Measurements from ENCODE around the gene NLRX1.
"Not testable (repeated sequence)": the region's sequence is repeated elsewhere in the genome, so short reads cannot be mapped to it uniquely, and the experiment has no call there.

NLRX1 gene

DNA sequence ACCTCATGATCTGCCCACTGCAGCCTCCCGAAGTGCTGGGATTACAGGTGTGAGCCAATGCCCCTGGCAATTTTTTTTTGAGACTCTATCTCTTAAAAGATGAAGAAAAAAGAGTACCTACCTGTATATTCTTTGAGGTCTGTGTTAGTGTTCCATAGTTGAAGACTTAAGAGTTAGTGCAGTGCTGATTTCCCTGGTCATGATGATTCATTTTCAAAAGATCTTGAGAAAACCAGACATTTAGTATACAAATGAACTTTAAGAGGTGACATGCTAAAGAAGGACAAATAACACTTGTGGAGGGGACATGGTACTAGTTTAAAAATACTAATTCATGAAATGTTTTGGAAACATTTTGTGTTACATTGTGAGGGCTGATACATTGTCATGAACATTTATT is 55.3 kb downstream of the NLRX1 start:
- H3K27ac ChIP-seq (ENCODE audit: low read depth, low read length) = no peak overlapping the region

DNA sequence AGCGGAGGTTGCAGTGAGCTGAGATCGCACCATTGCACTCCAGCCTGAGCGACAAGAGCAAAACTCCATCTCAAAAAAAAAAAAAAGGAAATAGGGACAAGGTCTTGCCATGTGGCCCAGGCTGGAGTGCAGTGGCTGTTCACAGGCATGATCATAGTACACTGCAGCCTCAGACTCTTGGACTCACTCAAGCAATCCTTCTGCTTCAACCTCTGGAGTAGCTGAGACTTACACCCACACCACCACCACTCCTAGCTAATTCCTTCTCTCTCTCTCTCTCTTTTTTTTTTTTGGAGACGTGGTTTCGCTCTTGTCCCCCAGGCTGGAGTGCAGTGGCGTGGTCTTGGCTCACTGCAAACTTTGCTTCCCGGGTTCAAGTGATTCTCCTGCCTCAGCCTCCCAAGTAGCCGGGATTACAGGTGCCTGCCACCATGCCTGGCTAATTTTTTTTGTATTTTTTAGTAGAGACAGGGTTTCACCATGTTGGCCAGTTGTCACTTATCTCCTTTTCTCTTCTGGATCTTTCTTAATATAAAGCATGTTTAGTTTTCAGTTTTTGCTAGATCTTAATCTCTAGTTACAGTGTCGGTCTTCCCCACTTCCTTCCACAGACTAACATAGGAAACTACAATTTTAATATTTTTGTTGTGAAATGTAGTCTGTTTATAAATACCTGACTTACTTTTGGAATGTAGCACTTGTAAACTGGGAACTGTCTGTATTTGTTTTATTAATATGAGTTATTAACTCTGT is 60.2 kb downstream of the NLRX1 start:
- peaks cover 7 to 13% (median 10%) of the 10 kb centered on the region in 5 donors for H3K36me3 ChIP-seq (ENCODE audit: control insufficient read depth in 5 of 5, insufficient read depth in 5 of 5, low read length in 5 of 5)
- not testable (repeated sequence) for H3K27ac ChIP-seq (ENCODE audit: low read depth, low read length); H3K9ac ChIP-seq (ENCODE audit: low read length in 5 of 5); H3K9me3 ChIP-seq (ENCODE audit: control insufficient read depth in 5 of 5, low read length in 5 of 5); H3K4me3 ChIP-seq (ENCODE audit: low read depth in 1 of 5, low read length in 5 of 5); H3K27me3 ChIP-seq (ENCODE audit: control insufficient read depth in 5 of 5, insufficient read depth in 4 of 5, low read length in 5 of 5); H3K4me1 ChIP-seq (ENCODE audit: control insufficient read depth in 5 of 5, insufficient read depth in 5 of 5, low read length in 5 of 5)

More for the DNA sequence above, 55.3 kb downstream of the NLRX1 start:
- no peaks in the 10 kb centered on the region for H3K36me3 ChIP-seq (ENCODE audit: control insufficient read depth in 5 of 5, insufficient read depth in 5 of 5, low read length in 5 of 5)
- peaks cover 0 to 8% (median 5%) of the 10 kb centered on the region in 5 donors for H3K4me1 ChIP-seq (ENCODE audit: control insufficient read depth in 5 of 5, insufficient read depth in 5 of 5, low read length in 5 of 5)
- H3K4me3 ChIP-seq (ENCODE audit: low read depth in 1 of 5, low read length in 5 of 5) = no peak overlapping the region
- H3K9me3 ChIP-seq (ENCODE audit: control insufficient read depth in 5 of 5, low read length in 5 of 5) = no peaks in the 10 kb centered on the region
- H3K27me3 ChIP-seq (ENCODE audit: control insufficient read depth in 5 of 5, insufficient read depth in 4 of 5, low read length in 5 of 5) = no peaks in the 10 kb centered on the region
- no peak overlapping the region for H3K9ac ChIP-seq (ENCODE audit: low read length in 5 of 5)

DNA sequence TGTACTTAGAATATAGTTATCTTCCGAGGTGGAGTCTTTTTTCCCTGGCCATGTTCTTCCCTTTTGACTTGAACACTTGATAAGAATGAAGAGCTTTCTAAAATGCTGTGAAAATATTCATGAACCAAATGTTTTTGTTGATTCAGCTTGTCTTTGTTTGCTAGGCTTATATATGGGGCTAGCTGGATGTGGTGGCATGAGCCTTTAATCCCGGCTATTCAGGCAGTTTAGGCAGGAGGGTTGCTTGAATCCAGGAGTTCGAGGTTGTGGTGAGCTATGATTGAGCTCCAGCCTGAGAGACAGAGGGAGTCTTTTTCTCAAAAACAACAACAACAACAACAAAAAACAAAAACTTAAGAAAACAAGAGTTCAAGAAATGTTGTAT is 60.8 kb downstream of the NLRX1 start:
- Histone ChIP-seq H3K4me1 (ENCODE audit: control insufficient read depth in 5 of 5, insufficient read depth in 5 of 5, low read length in 5 of 5) (no peaks in the 10 kb centered on the region), H3K9me3 (ENCODE audit: control insufficient read depth in 5 of 5, low read length in 5 of 5) (no peaks in the 10 kb centered on the region), H3K27me3 (ENCODE audit: control insufficient read depth in 5 of 5, insufficient read depth in 4 of 5, low read length in 5 of 5) (no peaks in the 10 kb centered on the region), H3K36me3 (ENCODE audit: control insufficient read depth in 5 of 5, insufficient read depth in 5 of 5, low read length in 5 of 5) (peaks cover 9 to 18% (median 14%) of the 10 kb centered on the region in 5 donors), H3K4me3 (ENCODE audit: low read depth in 1 of 5, low read length in 5 of 5) (no peak overlapping the region), H3K9ac (ENCODE audit: low read length in 5 of 5) (no peak overlapping the region), H3K27ac (ENCODE audit: low read depth, low read length) (no peak overlapping the region)

DNA sequence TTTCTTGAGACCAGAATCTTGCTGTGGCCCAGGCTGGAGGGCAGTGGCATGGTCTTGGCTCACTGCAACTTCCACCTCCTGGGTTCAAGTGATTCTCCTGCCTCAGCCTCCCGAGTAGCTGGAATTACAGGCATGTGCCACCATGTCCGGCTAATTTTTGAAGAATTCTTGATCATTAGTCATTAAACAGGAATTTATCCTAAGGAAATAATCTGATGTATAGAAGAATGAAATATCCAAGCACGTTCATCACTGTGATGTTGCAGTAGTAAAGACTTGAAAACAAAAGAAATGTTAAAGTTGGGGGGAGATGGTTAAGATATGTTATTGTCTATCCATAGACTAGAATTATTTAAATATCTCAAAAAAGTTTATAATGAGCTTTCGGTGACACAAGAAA is 61.2 kb downstream of the NLRX1 start:
- H3K27ac ChIP-seq (ENCODE audit: low read depth, low read length) = no peak overlapping the region
- peaks cover 9 to 18% (median 14%) of the 10 kb centered on the region in 5 donors for H3K36me3 ChIP-seq (ENCODE audit: control insufficient read depth in 5 of 5, insufficient read depth in 5 of 5, low read length in 5 of 5)
- no peak overlapping the region for H3K9ac ChIP-seq (ENCODE audit: low read length in 5 of 5)
- no peaks in the 10 kb centered on the region for H3K9me3 ChIP-seq (ENCODE audit: control insufficient read depth in 5 of 5, low read length in 5 of 5)
- H3K4me3 ChIP-seq (ENCODE audit: low read depth in 1 of 5, low read length in 5 of 5) = no peak overlapping the region
- H3K4me1 ChIP-seq (ENCODE audit: control insufficient read depth in 5 of 5, insufficient read depth in 5 of 5, low read length in 5 of 5) = no peaks in the 10 kb centered on the region
- H3K27me3 ChIP-seq (ENCODE audit: control insufficient read depth in 5 of 5, insufficient read depth in 4 of 5, low read length in 5 of 5) = no peaks in the 10 kb centered on the region
